Gastroesophageal sphincter (tissue), 3 donors: ENCODE measurements around the gene CNTNAP4.

Source experiments
- CTCF ChIP-seq, 4 experiments: fragments of 200-600 bp in 2 of 4; fragments of 450-650 bp in 2 of 4; sonication (generic) in 1 of 4; IDR thresholded peaks; one replicate each; pipeline ENCODE4 v1.5.1; 2017 to 2019; ENCODE audit warnings: antibody characterized with exemption in 4 of 4, mild to moderate bottlenecking in 2 of 4, moderate library complexity in 2 of 4
- POLR2A ChIP-seq, 2 donors: fragments of 450-650 bp; IDR thresholded peaks; one replicate each; pipeline ENCODE4 v1.6.1; 2017; ENCODE audit warnings: antibody characterized with exemption in 2 of 2, mild to moderate bottlenecking in 2 of 2, moderate library complexity in 1 of 2
- POLR2AphosphoS5 ChIP-seq: sonication (generic); formaldehyde crosslinking; IDR thresholded peaks from one replicate; pipeline ENCODE4 v1.6.1; 2017; ENCODE audit warnings: antibody characterized with exemption

DNA sequence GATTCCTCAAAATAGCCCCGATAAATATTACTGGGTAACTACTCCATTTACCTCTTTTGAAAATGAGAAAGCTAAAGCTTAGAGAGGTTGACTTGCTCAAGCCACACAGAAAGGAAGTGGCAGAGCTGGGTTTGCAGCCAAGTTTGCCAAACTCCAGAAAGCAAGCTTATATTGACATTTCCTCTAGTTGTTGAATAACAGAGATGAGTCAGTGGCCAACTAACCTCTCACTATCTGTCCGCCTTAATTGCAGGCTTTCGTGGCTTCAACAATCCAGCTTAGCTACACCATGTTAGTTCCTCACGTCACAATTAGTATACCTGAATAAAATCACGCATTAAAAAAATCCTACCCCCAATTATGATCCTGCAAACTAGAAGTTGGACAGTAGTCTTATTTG is 151.7 kb downstream of the CNTNAP4 start:
- TF ChIP-seq POLR2A (IDR thresholded peaks at IDR 0.05) (no peak), CTCF (IDR thresholded peaks at IDR 0.05) (no peak), POLR2AphosphoS5 (no peak)
